Ishikawa (cell line): Measurements from ENCODE around the gene SMIM38.

Experiments used
- CEBPB ChIP-seq: IDR thresholded peaks from 2 replicates; pipeline ENCODE4 v1.6.1; 2012
- EGR1 ChIP-seq: IDR thresholded peaks from 2 replicates; pipeline ENCODE4 v1.6.1; 2012
- EP300 ChIP-seq: IDR thresholded peaks from 2 replicates; pipeline ENCODE4 v1.6.1; 2012; ENCODE audit warnings: borderline replicate concordance
- FOXM1 ChIP-seq: IDR thresholded peaks from 2 replicates; pipeline ENCODE4 v1.6.1; 2012; ENCODE audit warnings: low read depth, borderline replicate concordance
- MAX ChIP-seq: IDR thresholded peaks from 2 replicates; pipeline ENCODE4 v1.6.1; 2012
- RAD21 ChIP-seq: IDR thresholded peaks from 2 replicates; pipeline ENCODE4 v1.6.1; 2012; ENCODE audit warnings: low read depth
- REST ChIP-seq: IDR thresholded peaks from 2 replicates; pipeline ENCODE4 v1.6.1; 2012; ENCODE audit warnings: low read depth, mild to moderate bottlenecking
- TAF1 ChIP-seq: IDR thresholded peaks from 2 replicates; pipeline ENCODE4 v1.6.1; 2012; ENCODE audit warnings: low read depth, mild to moderate bottlenecking
- TEAD4 ChIP-seq: IDR thresholded peaks from 2 replicates; pipeline ENCODE4 v1.6.1; 2012
- USF1 ChIP-seq: IDR thresholded peaks from 2 replicates; pipeline ENCODE4 v1.6.1; 2012

- no peak for TF ChIP-seq USF1
- TF ChIP-seq MAX = peak; percentile 91
- TF ChIP-seq CEBPB = no peak
- 0 out of 2 replicates have a peak, but pooled peaks have one; percentile 42 for TF ChIP-seq EP300
- TF ChIP-seq TEAD4 = peak; percentile 100
- TF ChIP-seq RAD21 = peak; percentile 96
- TF ChIP-seq EGR1 = no peak
- TF ChIP-seq TAF1 = 0 out of 2 replicates have a peak, but pooled peaks have one; percentile 17
- no peak for TF ChIP-seq REST
- TF ChIP-seq FOXM1 = no peak
These were observed 24.0 kb upstream of the SMIM38 start for GRCh38 chr11:69131644-69132300.
